ENCODE results near the gene ACAD8. TPM values are rescaled to one million over a fixed set of nuclear protein-coding genes. Genes with fewer than 3 reads are reported as not detected.
A peak's percentile ranks its signal among the peaks of the same experiment; 100 is the strongest.

ACAD8 gene
- polyA plus RNA-seq: 60.2 and 68.8 TPM in 2 replicates
- 29.2 and 33.3 TPM in 2 replicates for polyA minus RNA-seq

- peaks cover 10% of the 10 kb centered on the region for H3K79me2 ChIP-seq (replicated peaks; ENCODE audit: insufficient read depth, low read length)
- no peaks in the 10 kb centered on the region for H3K27me3 ChIP-seq (ENCODE audit: insufficient read depth, low read depth, low read length)
- H4K20me1 ChIP-seq (ENCODE audit: insufficient read depth): no peaks in the 10 kb centered on the region
- peak within 1 kb of the TSS; percentile 81 for H2AFZ ChIP-seq (ENCODE audit: low read depth, low read length)
- no peaks in the 10 kb centered on the region for H3K9me2 ChIP-seq (ENCODE audit: insufficient read depth, low read length)
- peak within 1 kb of the TSS; percentile 60 for H3K27ac ChIP-seq (ENCODE audit: low read length)
- TF ChIP-seq SMC3 (conservative IDR thresholded peaks at IDR 0.05; ENCODE audit: poor library complexity) (peak; percentile 52), EZH2 (IDR thresholded peaks at IDR 0.05; ENCODE audit: borderline replicate concordance, insufficient read depth, low read length, poor library complexity, severe bottlenecking) (no peak), POLR2AphosphoS5 (IDR thresholded peaks at IDR 0.05) (peak; percentile 73), RAD21 (conservative IDR thresholded peaks at IDR 0.05) (peak; percentile 57), EP300 (conservative IDR thresholded peaks at IDR 0.05; ENCODE audit: poor library complexity, severe bottlenecking) (peak; percentile 60), MXI1 (conservative IDR thresholded peaks at IDR 0.05; ENCODE audit: poor library complexity, severe bottlenecking) (peak; percentile 83), CTCF (IDR thresholded peaks at IDR 0.05; ENCODE audit: poor library complexity, severe bottlenecking) (peak; percentile 53), TAF1 (IDR thresholded peaks at IDR 0.05; ENCODE audit: low read depth) (peak; percentile 23)
- TF ChIP-seq, protein P1, sequence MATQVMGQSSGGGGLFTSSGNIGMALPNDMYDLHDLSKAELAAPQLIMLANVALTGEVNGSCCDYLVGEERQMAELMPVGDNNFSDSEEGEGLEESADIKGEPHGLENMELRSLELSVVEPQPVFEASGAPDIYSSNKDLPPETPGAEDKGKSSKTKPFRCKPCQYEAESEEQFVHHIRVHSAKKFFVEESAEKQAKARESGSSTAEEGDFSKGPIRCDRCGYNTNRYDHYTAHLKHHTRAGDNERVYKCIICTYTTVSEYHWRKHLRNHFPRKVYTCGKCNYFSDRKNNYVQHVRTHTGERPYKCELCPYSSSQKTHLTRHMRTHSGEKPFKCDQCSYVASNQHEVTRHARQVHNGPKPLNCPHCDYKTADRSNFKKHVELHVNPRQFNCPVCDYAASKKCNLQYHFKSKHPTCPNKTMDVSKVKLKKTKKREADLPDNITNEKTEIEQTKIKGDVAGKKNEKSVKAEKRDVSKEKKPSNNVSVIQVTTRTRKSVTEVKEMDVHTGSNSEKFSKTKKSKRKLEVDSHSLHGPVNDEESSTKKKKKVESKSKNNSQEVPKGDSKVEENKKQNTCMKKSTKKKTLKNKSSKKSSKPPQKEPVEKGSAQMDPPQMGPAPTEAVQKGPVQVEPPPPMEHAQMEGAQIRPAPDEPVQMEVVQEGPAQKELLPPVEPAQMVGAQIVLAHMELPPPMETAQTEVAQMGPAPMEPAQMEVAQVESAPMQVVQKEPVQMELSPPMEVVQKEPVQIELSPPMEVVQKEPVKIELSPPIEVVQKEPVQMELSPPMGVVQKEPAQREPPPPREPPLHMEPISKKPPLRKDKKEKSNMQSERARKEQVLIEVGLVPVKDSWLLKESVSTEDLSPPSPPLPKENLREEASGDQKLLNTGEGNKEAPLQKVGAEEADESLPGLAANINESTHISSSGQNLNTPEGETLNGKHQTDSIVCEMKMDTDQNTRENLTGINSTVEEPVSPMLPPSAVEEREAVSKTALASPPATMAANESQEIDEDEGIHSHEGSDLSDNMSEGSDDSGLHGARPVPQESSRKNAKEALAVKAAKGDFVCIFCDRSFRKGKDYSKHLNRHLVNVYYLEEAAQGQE (IDR thresholded peaks at IDR 0.05; ENCODE audit: borderline replicate concordance): peak; percentile 39
- H3K4me2 ChIP-seq (ENCODE audit: low read length): peak within 1 kb of the TSS; percentile 92
- H3K9me3 ChIP-seq (ENCODE audit: low read length): no peaks in the 10 kb centered on the region
- peaks cover 6% of the 10 kb centered on the region for H3K36me3 ChIP-seq (ENCODE audit: insufficient read depth, low read length)
- peak within 1 kb of the TSS; percentile 97 for H3K4me3 ChIP-seq (ENCODE audit: low read length)
- H3F3A ChIP-seq (ENCODE audit: insufficient read depth, low read length, poor library complexity, severe bottlenecking): no peaks in the 10 kb centered on the region
- peak within 1 kb of the TSS; percentile 75 for H3K9ac ChIP-seq (ENCODE audit: low read length)
Measured at GRCh38 chr11:134253188-134253993, at the start of gene ACAD8, which contains the start of gene THYN1. TSS of gene ACAD8 (plus strand) at chr11:134253568. CDS start at chr11:134253601, 33 bp downstream. TSS of gene THYN1 (minus strand) at chr11:134253352. CDS start at chr11:134252882, 470 bp downstream.

GRCh38 chr11:134205729-134206128 is 47.6 kb upstream of the ACAD8 start:
- Histone ChIP-seq H3K9me3 (ENCODE audit: low read length) (no peaks in the 10 kb centered on the region), H3K36me3 (ENCODE audit: insufficient read depth, low read length) (no peaks in the 10 kb centered on the region), H3K27me3 (ENCODE audit: insufficient read depth, low read depth, low read length) (no peaks in the 10 kb centered on the region), H4K20me1 (ENCODE audit: insufficient read depth) (no peaks in the 10 kb centered on the region), H3K79me2 (replicated peaks; ENCODE audit: insufficient read depth, low read length) (no peaks in the 10 kb centered on the region), H3F3A (ENCODE audit: insufficient read depth, low read length, poor library complexity, severe bottlenecking) (no peaks in the 10 kb centered on the region), H3K4me3 (ENCODE audit: low read length) (no peak overlapping the region), H3K9ac (ENCODE audit: low read length) (no peak overlapping the region), H3K4me2 (ENCODE audit: low read length) (no peak overlapping the region), H2AFZ (ENCODE audit: low read depth, low read length) (no peak overlapping the region), H3K9me2 (ENCODE audit: insufficient read depth, low read length) (no peaks in the 10 kb centered on the region), H3K27ac (ENCODE audit: low read length) (no peak overlapping the region)
- TF ChIP-seq MXI1 (conservative IDR thresholded peaks at IDR 0.05; ENCODE audit: poor library complexity, severe bottlenecking) (no peak), EP300 (conservative IDR thresholded peaks at IDR 0.05; ENCODE audit: poor library complexity, severe bottlenecking) (no peak), SMC3 (conservative IDR thresholded peaks at IDR 0.05; ENCODE audit: poor library complexity) (no peak), CTCF (IDR thresholded peaks at IDR 0.05; ENCODE audit: poor library complexity, severe bottlenecking) (no peak), EZH2 (IDR thresholded peaks at IDR 0.05; ENCODE audit: borderline replicate concordance, insufficient read depth, low read length, poor library complexity, severe bottlenecking) (no peak), POLR2AphosphoS5 (IDR thresholded peaks at IDR 0.05) (no peak), RAD21 (conservative IDR thresholded peaks at IDR 0.05) (no peak), TAF1 (IDR thresholded peaks at IDR 0.05; ENCODE audit: low read depth) (no peak)
- TF ChIP-seq, protein P1 (IDR thresholded peaks at IDR 0.05; ENCODE audit: borderline replicate concordance): no peak
